Upper lobe of left lung (tissue), 6 donors: ENCODE data around the gene KRT26. TPM values are rescaled to one million over a fixed set of nuclear protein-coding genes. Genes with fewer than 3 reads are reported as not detected.

Source experiments
- ATAC-seq, 2 donors: fragments of 200-7000 bp; cut with Tn5 transposase; one replicate each; pipeline ENCODE4 v1.9.1; 2022; ENCODE audit warnings: mild to moderate bottlenecking in 2 of 2, moderate library complexity in 2 of 2; ENCODE audit not compliant: low FRiP score in 2 of 2
- DNase-seq, 2 donors: peaks; one replicate each; pipeline ENCODE4 v3.0.0-alpha.2; 2019 to 2020
- H3K27ac ChIP-seq, 4 donors: fragments of 200-600 bp; sonication (generic); one replicate each; pipeline ENCODE4 v1.5.1; 2016 to 2019
- H3K27me3 ChIP-seq, 4 donors: fragments of 200-600 bp; sonication (generic); one replicate each; pipeline ENCODE4 v1.5.1; 2017 to 2019
- H3K36me3 ChIP-seq, 4 donors: fragments of 200-600 bp; sonication (generic); one replicate each; pipeline ENCODE4 v1.5.1; 2016 to 2019
- H3K4me1 ChIP-seq, 4 donors: fragments of 200-600 bp; sonication (generic); one replicate each; pipeline ENCODE4 v1.5.1; 2018 to 2019
- H3K4me3 ChIP-seq, 4 donors: fragments of 200-600 bp; sonication (generic); one replicate each; pipeline ENCODE4 v1.5.1; 2017 to 2019; ENCODE audit warnings: mild to moderate bottlenecking in 2 of 4, moderate library complexity in 1 of 4
- H3K9me3 ChIP-seq, 4 donors: fragments of 200-600 bp; sonication (generic); one replicate each; pipeline ENCODE4 v1.5.1; 2018 to 2019
- CTCF ChIP-seq, 6 experiments: fragments of 450-650 bp in 4 of 6; fragments of 200-600 bp in 2 of 6; sonication (generic) in 2 of 6; IDR thresholded peaks; one replicate each; pipeline ENCODE4 v1.5.1; 2016 to 2019; ENCODE audit warnings: antibody characterized with exemption in 6 of 6
- EP300 ChIP-seq, 4 donors: sonication (generic); formaldehyde crosslinking; IDR thresholded peaks; one replicate each; pipeline ENCODE4 v1.5.1; 2017; ENCODE audit warnings: antibody characterized with exemption in 4 of 4, control low read depth in 2 of 4
- POLR2A ChIP-seq, 4 donors: fragments of 450-650 bp; IDR thresholded peaks; one replicate each; pipeline ENCODE4 v1.5.1; 2016 to 2017; ENCODE audit warnings: antibody characterized with exemption in 4 of 4, mild to moderate bottlenecking in 2 of 4
- POLR2AphosphoS5 ChIP-seq, 2 donors: sonication (generic); formaldehyde crosslinking; IDR thresholded peaks; one replicate each; pipeline ENCODE4 v1.5.1; 2017; ENCODE audit warnings: antibody characterized with exemption in 2 of 2
- WGBS, 2 donors: methylation state at CpG; one replicate each; pipeline ENCODE4 v1.1.5; 2017 to 2018; 5-methylcytosine and 5-hydroxymethylcytosine counted together
- total RNA-seq, 6 donors: library from RNA; depleted of rRNA in 4 of 6; stranded (reverse); fragments of >200 nt in 4 of 6; gene quantifications; one replicate each; pipeline versions ENCODE4 v1.1.0 to v1.2.1, GENCODE V29; 2016 to 2021
- donor health status: DM: no; HTN: no; CAD: no; lungs with moderate emphysema.
- donor health status: DM: no; HTN: yes; CAD: no; lungs with severe emphysema.

Gene KRT26
- total RNA-seq, 6 donors from 2014 or later: not detected

GRCh38 chr17:40791787-40792436 is 19.9 kb upstream of the KRT26 start:
- no peak overlapping the region for H3K4me3 ChIP-seq
- DNase-seq (no peak), ATAC-seq (peak in 1 of 2 donors; percentile 63)
- WGBS, 2 donors: 35% methylated on average over 5 to 6 of the region's 6 CpGs
- H3K9me3 ChIP-seq: no peaks in the 10 kb centered on the region
- peaks cover 0 to 6% (median 0%) of the 10 kb centered on the region in 4 donors for H3K4me1 ChIP-seq
- H3K27ac ChIP-seq: no peak overlapping the region
- H3K36me3 ChIP-seq: no peaks in the 10 kb centered on the region
- H3K27me3 ChIP-seq: no peaks in the 10 kb centered on the region
- no peak for TF ChIP-seq POLR2AphosphoS5 (IDR thresholded peaks at IDR 0.05)
- TF ChIP-seq CTCF (IDR thresholded peaks at IDR 0.05): peak in 5 of 6 experiments; percentile 29 to 66 (median 59)
- TF ChIP-seq POLR2A (IDR thresholded peaks at IDR 0.05): no peak
- TF ChIP-seq EP300 (IDR thresholded peaks at IDR 0.05): no peak

GRCh38 chr17:40791111-40791510 is 19.1 kb upstream of the KRT26 start:
- Histone ChIP-seq H3K4me3 (no peak overlapping the region), H3K9me3 (no peaks in the 10 kb centered on the region), H3K27me3 (no peaks in the 10 kb centered on the region), H3K27ac (no peak overlapping the region), H3K36me3 (no peaks in the 10 kb centered on the region), H3K4me1 (peaks cover 0 to 6% (median 0%) of the 10 kb centered on the region in 4 donors)
- WGBS, 2 donors: 80 to 88% methylated on average over 1 of the region's 1 CpG
- DNase-seq (no peak), ATAC-seq (no peak)
- TF ChIP-seq CTCF (IDR thresholded peaks at IDR 0.05) (no peak), POLR2AphosphoS5 (IDR thresholded peaks at IDR 0.05) (no peak), POLR2A (IDR thresholded peaks at IDR 0.05) (no peak)

GRCh38 chr17:40782450-40782849 is 10.4 kb upstream of the KRT26 start, which contains the start of gene KRT27:
Gene KRT27, minus strand, starts transcription at chr17:40782550. Its CDS starts 57 bp downstream, at chr17:40782493.
- no peak within 1 kb of the TSS for H3K27ac ChIP-seq
- no peak within 1 kb of the TSS for H3K4me3 ChIP-seq
- peaks cover 0 to 6% (median 0%) of the 10 kb centered on the region in 4 donors for H3K27me3 ChIP-seq
- TF ChIP-seq POLR2A (IDR thresholded peaks at IDR 0.05): no peak
- TF ChIP-seq POLR2AphosphoS5 (IDR thresholded peaks at IDR 0.05): no peak
- TF ChIP-seq EP300 (IDR thresholded peaks at IDR 0.05): no peak
- TF ChIP-seq CTCF (IDR thresholded peaks at IDR 0.05): no peak
- no peaks in the 10 kb centered on the region for H3K9me3 ChIP-seq
- peaks cover 0 to 7% (median 1%) of the 10 kb centered on the region in 4 donors for H3K4me1 ChIP-seq
- WGBS, 2 donors: 96 to 98% methylated on average over 4 of the region's 4 CpGs
- no peaks in the 10 kb centered on the region for H3K36me3 ChIP-seq
- DNase-seq (no peak), ATAC-seq (no peak)

- TF ChIP-seq CTCF (IDR thresholded peaks at IDR 0.05) (no peak), POLR2AphosphoS5 (IDR thresholded peaks at IDR 0.05) (no peak), POLR2A (IDR thresholded peaks at IDR 0.05) (peak in 2 of 4 donors; percentile 27 to 28), EP300 (IDR thresholded peaks at IDR 0.05) (no peak)
- Histone ChIP-seq H3K9me3 (no peaks in the 10 kb centered on the region), H3K27me3 (peaks cover 0 to 6% (median 0%) of the 10 kb centered on the region in 4 donors), H3K4me3 (peak overlapping the region in 3 of 4 donors; percentile 27 to 39 (median 35)), H3K27ac (peak overlapping the region; percentile 1 to 66 (median 40)), H3K4me1 (peaks cover 0 to 7% (median 1%) of the 10 kb centered on the region in 4 donors), H3K36me3 (no peaks in the 10 kb centered on the region)
- DNase-seq (peak; percentile 72 to 88), ATAC-seq (peak; percentile 65 to 90)
- 16 to 28% methylated on average over 23 to 37 of the region's 37 CpGs for WGBS, 2 donors
Measured at GRCh38 chr17:40779181-40779909, 7.3 kb upstream of the KRT26 start.
